ENCODE data around the gene NTSR2.

Gene NTSR2

DNA sequence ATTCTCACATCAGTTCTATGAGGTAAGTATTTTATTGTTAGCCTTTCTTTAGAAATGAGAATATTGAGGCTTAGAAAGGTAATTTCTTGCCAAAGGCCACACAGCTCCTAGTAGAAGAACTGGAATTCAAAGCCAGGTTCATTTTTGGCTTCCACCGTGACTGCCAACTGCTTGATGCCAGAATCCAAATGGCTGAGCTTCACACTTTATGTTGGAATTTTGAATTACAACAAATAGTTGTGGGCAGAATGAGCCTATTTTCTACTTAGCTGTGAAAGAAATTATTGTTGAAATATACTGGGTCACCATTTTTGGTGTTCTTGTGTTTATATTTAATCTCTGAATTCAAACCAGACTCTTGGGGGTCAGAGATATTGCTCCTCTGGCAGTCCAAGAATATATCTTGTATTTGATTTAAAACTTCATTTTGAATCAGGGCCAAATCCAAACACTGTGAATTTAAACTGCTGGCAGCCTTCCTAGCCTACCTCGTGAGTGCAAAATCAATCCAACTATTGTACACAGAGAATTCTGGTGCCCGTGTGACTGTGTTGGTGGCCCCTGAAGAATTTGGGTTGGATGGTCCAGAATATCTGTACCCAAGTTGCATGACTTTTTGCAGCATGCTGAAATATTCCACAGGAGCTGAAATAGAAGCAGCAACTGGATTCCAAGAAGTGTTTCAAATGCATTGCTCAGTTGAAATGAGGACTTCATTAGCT lies 40.8 kb upstream of the NTSR2 start:
- FAIRE-seq (no peak), DNase-seq (ENCODE audit: insufficient read length) (no peak)
- no peak for TF ChIP-seq POLR2AphosphoS5 (IDR thresholded peaks at IDR 0.05; ENCODE audit: low read depth, low read length)
- TF ChIP-seq POLR2A (IDR thresholded peaks at IDR 0.05; ENCODE audit: low read depth, low read length): no peak
- no peak for TF ChIP-seq TAF1 (IDR thresholded peaks at IDR 0.05; ENCODE audit: borderline replicate concordance, low read depth, low read length)

DNA sequence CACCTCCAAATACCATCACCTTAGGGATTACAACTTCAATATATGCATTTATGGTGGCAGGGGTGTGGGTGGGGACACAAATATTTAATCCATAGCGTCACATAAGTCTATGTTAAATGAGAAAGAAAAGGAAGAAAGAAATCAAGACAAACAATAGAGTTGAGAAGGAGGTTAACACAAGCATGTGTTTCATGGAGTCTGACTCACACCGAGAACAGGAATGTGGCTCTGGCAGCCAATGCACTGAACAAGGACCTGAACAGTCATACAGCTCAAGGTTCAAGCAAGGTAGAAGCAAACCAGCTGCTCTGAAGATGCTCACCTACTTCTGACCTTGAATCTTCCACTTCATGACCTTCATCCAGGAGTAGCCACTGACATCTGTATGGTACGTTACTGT lies 40.2 kb upstream of the NTSR2 start:
- FAIRE-seq (no peak), DNase-seq (ENCODE audit: insufficient read length) (no peak)
- TF ChIP-seq POLR2AphosphoS5 (IDR thresholded peaks at IDR 0.05; ENCODE audit: low read depth, low read length): no peak
- TF ChIP-seq POLR2A (IDR thresholded peaks at IDR 0.05; ENCODE audit: low read depth, low read length): no peak
- no peak for TF ChIP-seq TAF1 (IDR thresholded peaks at IDR 0.05; ENCODE audit: borderline replicate concordance, low read depth, low read length)

DNA sequence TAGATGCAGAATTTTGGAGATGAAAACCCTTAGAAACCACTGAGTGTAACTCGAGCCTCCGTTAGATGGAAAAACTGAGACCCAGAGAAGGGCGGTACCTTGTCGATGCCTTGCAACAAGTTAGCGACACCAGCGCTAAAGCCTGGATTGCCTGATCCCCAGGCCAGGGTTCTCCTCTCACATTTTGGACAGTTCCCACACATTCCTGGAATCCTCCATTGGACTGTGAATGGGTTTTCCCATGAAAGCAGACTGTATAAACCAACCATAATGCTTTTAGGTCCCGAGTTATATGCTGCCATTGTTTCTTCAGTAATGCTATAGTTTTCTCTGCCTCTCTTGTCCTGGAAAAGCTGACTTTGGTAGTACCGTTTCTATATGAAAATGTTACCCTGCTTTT lies 39.3 kb upstream of the NTSR2 start:
- TF ChIP-seq POLR2A (IDR thresholded peaks at IDR 0.05; ENCODE audit: low read depth, low read length): no peak
- TF ChIP-seq TAF1 (IDR thresholded peaks at IDR 0.05; ENCODE audit: borderline replicate concordance, low read depth, low read length): no peak
- TF ChIP-seq POLR2AphosphoS5 (IDR thresholded peaks at IDR 0.05; ENCODE audit: low read depth, low read length): no peak

DNA sequence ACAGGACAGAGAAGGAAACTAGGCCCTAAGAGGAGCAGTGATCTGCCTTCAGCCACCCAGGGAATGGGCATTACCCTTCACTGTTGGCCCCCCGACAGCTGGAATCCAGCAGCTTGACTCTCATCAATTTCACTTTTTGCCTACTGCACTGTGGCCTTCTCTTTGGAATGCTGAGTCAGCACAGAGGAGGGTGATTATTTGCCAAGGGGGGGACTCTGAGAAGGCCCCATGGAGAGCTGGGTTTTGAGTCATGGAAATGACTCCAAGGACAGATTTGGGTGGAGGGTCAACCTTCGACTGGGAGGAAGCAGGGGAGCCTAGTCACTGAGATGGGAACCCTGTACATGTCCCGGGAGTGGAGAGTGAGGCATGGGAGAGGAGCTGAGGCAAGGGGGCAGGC lies 38.1 kb upstream of the NTSR2 start:
- FAIRE-seq: no peak

More for the DNA sequence above, 39.3 kb upstream of the NTSR2 start:
- no peak for DNase-seq (ENCODE audit: insufficient read length)
- FAIRE-seq: no peak

DNA sequence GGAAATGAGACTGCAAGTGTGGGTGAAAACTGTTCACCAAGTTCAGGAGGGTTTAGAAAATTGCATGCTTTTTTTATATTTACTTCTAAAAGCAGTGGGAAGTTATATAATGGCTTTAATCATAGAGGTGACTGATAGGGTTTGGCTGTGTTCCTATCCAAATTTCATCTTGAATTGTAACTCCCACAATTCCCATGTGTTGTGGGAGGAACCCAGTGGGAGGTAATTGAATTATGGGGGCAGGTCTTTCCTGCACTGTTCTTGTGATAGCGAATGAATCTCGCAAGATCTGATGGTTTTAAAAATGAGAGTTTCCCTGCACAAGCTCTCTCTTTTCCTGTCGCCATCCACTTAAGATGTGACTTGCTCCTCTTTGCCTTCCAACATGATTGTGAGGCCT lies 35.7 kb upstream of the NTSR2 start:
- DNase-seq (ENCODE audit: insufficient read length) (no peak), FAIRE-seq (no peak)
- TF ChIP-seq TAF1 (IDR thresholded peaks at IDR 0.05; ENCODE audit: borderline replicate concordance, low read depth, low read length) (no peak), POLR2A (IDR thresholded peaks at IDR 0.05; ENCODE audit: low read depth, low read length) (no peak), POLR2AphosphoS5 (IDR thresholded peaks at IDR 0.05; ENCODE audit: low read depth, low read length) (no peak)

More for the DNA sequence above, 38.1 kb upstream of the NTSR2 start:
- no peak for DNase-seq (ENCODE audit: insufficient read length)
- TF ChIP-seq POLR2AphosphoS5 (IDR thresholded peaks at IDR 0.05; ENCODE audit: low read depth, low read length) (no peak), TAF1 (IDR thresholded peaks at IDR 0.05; ENCODE audit: borderline replicate concordance, low read depth, low read length) (no peak), POLR2A (IDR thresholded peaks at IDR 0.05; ENCODE audit: low read depth, low read length) (no peak)

DNA sequence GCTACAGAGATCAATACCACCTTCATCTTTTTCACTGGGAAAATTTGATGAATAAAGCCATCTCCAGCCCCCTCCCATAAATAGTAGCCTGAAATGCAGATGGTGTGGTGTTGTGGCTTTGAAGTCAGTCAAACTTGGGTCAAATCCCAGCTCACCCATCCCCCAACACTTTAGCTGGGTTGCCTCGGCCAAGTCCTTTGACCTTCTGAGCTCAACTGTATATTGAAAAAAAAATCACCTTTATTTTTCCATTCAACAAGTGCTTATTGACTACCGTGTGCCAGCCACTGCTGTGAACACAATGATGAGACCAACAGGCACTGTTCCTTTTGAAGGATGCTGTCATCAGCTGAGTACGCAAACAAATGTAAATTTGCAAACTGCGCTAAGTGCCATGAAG lies 35.1 kb upstream of the NTSR2 start:
- no peak for TF ChIP-seq POLR2AphosphoS5 (IDR thresholded peaks at IDR 0.05; ENCODE audit: low read depth, low read length)
- no peak for TF ChIP-seq POLR2A (IDR thresholded peaks at IDR 0.05; ENCODE audit: low read depth, low read length)
- no peak for TF ChIP-seq TAF1 (IDR thresholded peaks at IDR 0.05; ENCODE audit: borderline replicate concordance, low read depth, low read length)
- DNase-seq (ENCODE audit: insufficient read length) (no peak), FAIRE-seq (no peak)

DNA sequence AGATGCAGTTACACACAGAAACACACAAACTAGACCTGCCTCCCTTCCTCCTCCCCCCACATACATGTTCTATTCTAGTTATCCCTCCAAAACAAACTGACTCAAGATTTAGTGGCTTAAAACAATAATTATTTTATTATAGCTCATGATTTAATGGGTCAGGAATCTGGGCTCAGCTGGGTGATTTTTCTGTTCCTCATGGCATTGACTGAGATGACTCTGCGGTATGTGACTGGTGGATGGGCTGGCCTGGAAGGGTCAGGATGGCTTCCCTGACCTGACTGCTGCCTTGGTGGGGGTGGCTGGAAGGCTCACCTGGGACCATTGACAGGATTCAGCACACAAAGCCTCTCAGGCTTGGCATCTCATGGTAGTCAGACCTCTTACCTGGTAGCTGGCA lies 33.7 kb upstream of the NTSR2 start:
- TF ChIP-seq POLR2AphosphoS5 (IDR thresholded peaks at IDR 0.05; ENCODE audit: low read depth, low read length) (no peak), POLR2A (IDR thresholded peaks at IDR 0.05; ENCODE audit: low read depth, low read length) (no peak), TAF1 (IDR thresholded peaks at IDR 0.05; ENCODE audit: borderline replicate concordance, low read depth, low read length) (no peak)
- FAIRE-seq: no peak
- DNase-seq (ENCODE audit: insufficient read length): no peak

DNA sequence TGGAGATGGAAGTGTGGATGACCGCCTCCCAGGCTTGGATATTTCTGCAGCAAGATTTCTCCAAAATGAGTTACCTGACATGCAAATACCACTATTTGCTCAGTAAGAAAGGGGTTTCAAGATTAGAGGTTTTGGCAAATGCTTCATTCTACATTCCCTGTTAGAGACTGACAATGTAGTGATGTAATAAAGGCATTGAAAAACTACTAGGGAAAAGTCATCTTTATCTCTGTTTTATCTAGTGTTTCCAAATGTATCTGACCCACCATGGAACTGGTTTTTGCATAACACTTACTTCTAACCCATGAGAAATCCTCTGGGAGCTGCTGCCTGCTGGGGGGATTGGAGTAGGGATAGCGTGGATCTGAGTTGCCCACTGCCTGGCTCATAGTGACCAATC lies 33.0 kb upstream of the NTSR2 start:
- TF ChIP-seq TAF1 (IDR thresholded peaks at IDR 0.05; ENCODE audit: borderline replicate concordance, low read depth, low read length) (no peak), POLR2A (IDR thresholded peaks at IDR 0.05; ENCODE audit: low read depth, low read length) (no peak), POLR2AphosphoS5 (IDR thresholded peaks at IDR 0.05; ENCODE audit: low read depth, low read length) (no peak)
- DNase-seq (ENCODE audit: insufficient read length): no peak
- no peak for FAIRE-seq

DNA sequence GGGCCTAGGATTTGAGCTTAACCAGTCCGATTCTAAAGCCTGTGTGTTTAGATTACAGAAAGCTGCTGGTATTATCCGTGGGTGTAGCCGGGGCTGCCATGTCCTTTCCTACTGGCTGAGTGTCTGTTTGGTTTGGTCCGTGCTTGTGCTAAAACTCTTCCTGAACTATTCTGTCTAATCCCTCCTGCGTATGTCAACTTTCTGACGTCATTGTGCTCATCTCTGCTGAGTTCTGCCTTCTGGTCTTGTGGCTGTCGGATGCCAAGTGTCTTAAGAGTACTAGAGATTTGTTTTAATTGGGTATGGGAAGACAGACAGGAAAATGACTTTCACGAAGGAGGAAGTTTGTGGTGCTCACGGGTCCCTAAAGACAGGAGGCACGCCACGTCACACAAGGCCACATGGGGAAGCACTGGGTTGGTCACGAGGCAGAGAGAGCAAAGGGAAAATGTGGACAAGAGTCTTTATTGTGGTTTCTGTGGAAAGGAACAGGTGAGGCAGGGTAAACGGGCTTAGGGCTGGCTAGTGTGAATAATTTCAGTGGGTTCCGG lies 31.8 kb upstream of the NTSR2 start:
- no peak for DNase-seq (ENCODE audit: insufficient read length)
- TF ChIP-seq POLR2A (IDR thresholded peaks at IDR 0.05; ENCODE audit: low read depth, low read length) (no peak), TAF1 (IDR thresholded peaks at IDR 0.05; ENCODE audit: borderline replicate concordance, low read depth, low read length) (no peak), POLR2AphosphoS5 (IDR thresholded peaks at IDR 0.05; ENCODE audit: low read depth, low read length) (no peak)
- no peak for FAIRE-seq

DNA sequence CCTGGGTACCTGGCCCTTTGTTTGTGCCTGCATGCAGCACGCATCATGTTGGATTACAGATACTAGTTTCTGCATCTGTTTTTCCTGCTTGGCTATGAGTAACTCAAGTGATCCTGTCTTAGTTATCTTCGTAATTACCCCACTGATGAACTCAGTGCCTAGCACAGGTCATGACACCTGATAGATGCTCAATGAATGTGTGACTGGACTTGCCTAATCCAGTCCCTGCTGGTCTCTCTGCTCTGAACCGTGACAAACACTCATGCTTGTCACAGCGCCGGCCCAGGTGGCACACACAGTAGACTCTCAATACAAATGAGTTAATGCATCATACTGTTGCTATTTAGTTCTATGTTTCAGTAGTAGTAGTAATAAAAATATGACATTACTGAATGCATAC lies 31.2 kb upstream of the NTSR2 start:
- FAIRE-seq (no peak), DNase-seq (ENCODE audit: insufficient read length) (no peak)
- TF ChIP-seq POLR2A (IDR thresholded peaks at IDR 0.05; ENCODE audit: low read depth, low read length) (no peak), TAF1 (IDR thresholded peaks at IDR 0.05; ENCODE audit: borderline replicate concordance, low read depth, low read length) (no peak), POLR2AphosphoS5 (IDR thresholded peaks at IDR 0.05; ENCODE audit: low read depth, low read length) (no peak)

DNA sequence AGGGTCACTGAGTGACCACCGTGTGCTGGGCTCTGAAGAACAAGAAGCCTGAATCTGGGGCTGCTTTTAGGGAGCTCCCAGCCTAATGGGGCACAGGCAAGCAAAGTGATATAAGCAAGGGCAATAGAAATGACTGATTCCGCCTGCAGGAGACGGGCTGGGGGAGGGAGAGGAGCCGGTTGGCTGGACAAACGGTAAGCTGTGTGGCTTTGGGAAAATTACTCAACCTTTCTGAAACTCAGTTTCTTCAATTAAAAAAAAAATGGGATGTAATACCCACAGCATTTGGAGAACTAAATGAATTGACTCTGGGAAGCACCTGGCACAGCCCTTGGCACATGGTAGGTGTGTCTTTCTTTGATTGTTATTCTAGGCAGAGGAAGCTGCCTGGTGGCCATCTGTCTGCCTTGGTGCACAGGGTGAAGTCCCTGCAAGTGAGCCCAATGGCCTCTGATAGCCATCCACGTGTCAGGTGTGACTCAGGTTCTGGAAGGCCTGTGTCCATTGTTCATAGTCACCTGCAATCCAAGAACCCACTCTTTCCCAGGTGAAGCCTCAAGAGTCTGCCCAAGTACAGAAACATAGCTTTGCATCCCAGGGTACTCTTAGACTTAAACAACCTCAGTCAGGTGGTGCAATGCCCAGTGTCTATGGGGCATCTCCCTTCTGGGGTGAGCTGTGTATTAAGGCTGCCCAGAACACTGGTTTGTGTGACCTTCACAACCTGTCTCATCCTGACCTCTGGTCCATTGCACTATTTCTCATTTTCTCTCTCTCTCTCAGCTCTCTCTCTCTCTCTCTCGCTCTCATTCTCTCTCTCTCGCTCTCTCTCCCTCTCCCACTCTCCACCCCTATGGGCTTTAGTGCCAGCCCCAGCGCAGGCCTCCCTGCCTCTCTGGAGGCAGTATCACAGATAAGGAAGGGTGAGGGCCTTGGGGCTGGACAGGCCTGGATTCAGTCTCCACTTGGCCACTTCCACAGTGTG lies 30.0 kb upstream of the NTSR2 start:
- TF ChIP-seq POLR2A (IDR thresholded peaks at IDR 0.05; ENCODE audit: low read depth, low read length) (no peak), TAF1 (IDR thresholded peaks at IDR 0.05; ENCODE audit: borderline replicate concordance, low read depth, low read length) (no peak), POLR2AphosphoS5 (IDR thresholded peaks at IDR 0.05; ENCODE audit: low read depth, low read length) (no peak)
- FAIRE-seq (no peak), DNase-seq (ENCODE audit: insufficient read length) (no peak)
